Measurements from ENCODE around the gene KLF13. TPM values are rescaled to one million over a fixed set of nuclear protein-coding genes. Genes with fewer than 3 reads are reported as not detected.
A peak's percentile ranks its signal among the peaks of the same experiment; 100 is the strongest.

The KLF13 gene
- 10 to 100 TPM in 11 of 12 donors, not detected in 1; 28.1 to 89.4 (median 44.3) TPM for polyA plus RNA-seq (ENCODE audit: insufficient read length in 12 of 12)
- long read RNA-seq, donor 1, full-length matches to known transcripts: 17 of 17 reads
- long read RNA-seq, donor 1, partial matches to known transcripts: 0 of 17 reads
- long read RNA-seq, donor 1, other reads (novel, unspliced or antisense): 0 of 17 reads
- long read RNA-seq, donor 2, full-length matches to known transcripts: 7 of 16 reads
- long read RNA-seq, donor 2, partial matches to known transcripts: 9 of 16 reads
- long read RNA-seq, donor 2, other reads (novel, unspliced or antisense): 0 of 16 reads
- long read RNA-seq, donor 3, full-length matches to known transcripts: 4 of 4 reads
- long read RNA-seq, donor 3, partial matches to known transcripts: 0 of 4 reads
- long read RNA-seq, donor 3, other reads (novel, unspliced or antisense): 0 of 4 reads
- long read RNA-seq, donor 4, full-length matches to known transcripts: 2 of 2 reads
- long read RNA-seq, donor 4, partial matches to known transcripts: 0 of 2 reads
- long read RNA-seq, donor 4, other reads (novel, unspliced or antisense): 0 of 2 reads
- long read RNA-seq, donor 5, full-length matches to known transcripts: 9 of 9 reads
- long read RNA-seq, donor 5, partial matches to known transcripts: 0 of 9 reads
- long read RNA-seq, donor 5, other reads (novel, unspliced or antisense): 0 of 9 reads
- long read RNA-seq, donor 6: 0 reads
- long read RNA-seq, donor 7, full-length matches to known transcripts: 2 of 2 reads
- long read RNA-seq, donor 7, partial matches to known transcripts: 0 of 2 reads
- long read RNA-seq, donor 7, other reads (novel, unspliced or antisense): 0 of 2 reads
- long read RNA-seq, donor 8, full-length matches to known transcripts: 9 of 19 reads
- long read RNA-seq, donor 8, partial matches to known transcripts: 10 of 19 reads
- long read RNA-seq, donor 8, other reads (novel, unspliced or antisense): 0 of 19 reads
- long read RNA-seq, donor 9, full-length matches to known transcripts: 2 of 2 reads
- long read RNA-seq, donor 9, partial matches to known transcripts: 0 of 2 reads
- long read RNA-seq, donor 9, other reads (novel, unspliced or antisense): 0 of 2 reads
- long read RNA-seq, donor 10, full-length matches to known transcripts: 10 of 10 reads
- long read RNA-seq, donor 10, partial matches to known transcripts: 0 of 10 reads
- long read RNA-seq, donor 10, other reads (novel, unspliced or antisense): 0 of 10 reads
- long read RNA-seq, donor 11, full-length matches to known transcripts: 4 of 4 reads
- long read RNA-seq, donor 11, partial matches to known transcripts: 0 of 4 reads
- long read RNA-seq, donor 11, other reads (novel, unspliced or antisense): 0 of 4 reads

GRCh38 chr15:31326156-31326874 is at the start of gene KLF13:
Gene KLF13, plus strand, starts transcription at chr15:31326835. Its CDS starts 378 bp downstream, at chr15:31327213.
- peak; percentile 98 for DNase-seq

GRCh38 chr15:31277335-31278060 is 49.1 kb upstream of the KLF13 start:
- DNase-seq: no peak

- no peak for DNase-seq
Observed at GRCh38 chr15:31278061-31278445, 48.6 kb upstream of the KLF13 start.

- no peak for DNase-seq
Observed at GRCh38 chr15:31278544-31279220, 48.0 kb upstream of the KLF13 start.

GRCh38 chr15:31279221-31280045 is 47.2 kb upstream of the KLF13 start:
- DNase-seq: no peak

GRCh38 chr15:31280046-31280830 is 46.4 kb upstream of the KLF13 start:
- DNase-seq: no peak

- DNase-seq: no peak
Observed at GRCh38 chr15:31280831-31281216, 45.8 kb upstream of the KLF13 start.

GRCh38 chr15:31283043-31283442 is 43.6 kb upstream of the KLF13 start:
- no peak for DNase-seq

GRCh38 chr15:31285772-31286261 is 40.8 kb upstream of the KLF13 start:
- DNase-seq: no peak

- no peak for DNase-seq
Observed at GRCh38 chr15:31291048-31291578, 35.5 kb upstream of the KLF13 start.

GRCh38 chr15:31292391-31293015 is 34.1 kb upstream of the KLF13 start:
- no peak for DNase-seq

GRCh38 chr15:31293655-31294054 is 33.0 kb upstream of the KLF13 start:
- DNase-seq: no peak

GRCh38 chr15:31294067-31294466 is 32.6 kb upstream of the KLF13 start:
- DNase-seq: no peak

- no peak for DNase-seq
Observed at GRCh38 chr15:31295658-31296057, 31.0 kb upstream of the KLF13 start.

GRCh38 chr15:31296219-31296645 is 30.4 kb upstream of the KLF13 start:
- no peak for DNase-seq

- no peak for DNase-seq
Observed at GRCh38 chr15:31296646-31297574, 29.7 kb upstream of the KLF13 start.
